Measurements from ENCODE around the gene MTX3.

Gene MTX3, protein sequence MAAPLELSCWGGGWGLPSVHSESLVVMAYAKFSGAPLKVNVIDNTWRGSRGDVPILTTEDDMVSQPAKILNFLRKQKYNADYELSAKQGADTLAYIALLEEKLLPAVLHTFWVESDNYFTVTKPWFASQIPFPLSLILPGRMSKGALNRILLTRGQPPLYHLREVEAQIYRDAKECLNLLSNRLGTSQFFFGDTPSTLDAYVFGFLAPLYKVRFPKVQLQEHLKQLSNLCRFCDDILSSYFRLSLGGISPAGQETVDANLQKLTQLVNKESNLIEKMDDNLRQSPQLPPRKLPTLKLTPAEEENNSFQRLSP

DNA sequence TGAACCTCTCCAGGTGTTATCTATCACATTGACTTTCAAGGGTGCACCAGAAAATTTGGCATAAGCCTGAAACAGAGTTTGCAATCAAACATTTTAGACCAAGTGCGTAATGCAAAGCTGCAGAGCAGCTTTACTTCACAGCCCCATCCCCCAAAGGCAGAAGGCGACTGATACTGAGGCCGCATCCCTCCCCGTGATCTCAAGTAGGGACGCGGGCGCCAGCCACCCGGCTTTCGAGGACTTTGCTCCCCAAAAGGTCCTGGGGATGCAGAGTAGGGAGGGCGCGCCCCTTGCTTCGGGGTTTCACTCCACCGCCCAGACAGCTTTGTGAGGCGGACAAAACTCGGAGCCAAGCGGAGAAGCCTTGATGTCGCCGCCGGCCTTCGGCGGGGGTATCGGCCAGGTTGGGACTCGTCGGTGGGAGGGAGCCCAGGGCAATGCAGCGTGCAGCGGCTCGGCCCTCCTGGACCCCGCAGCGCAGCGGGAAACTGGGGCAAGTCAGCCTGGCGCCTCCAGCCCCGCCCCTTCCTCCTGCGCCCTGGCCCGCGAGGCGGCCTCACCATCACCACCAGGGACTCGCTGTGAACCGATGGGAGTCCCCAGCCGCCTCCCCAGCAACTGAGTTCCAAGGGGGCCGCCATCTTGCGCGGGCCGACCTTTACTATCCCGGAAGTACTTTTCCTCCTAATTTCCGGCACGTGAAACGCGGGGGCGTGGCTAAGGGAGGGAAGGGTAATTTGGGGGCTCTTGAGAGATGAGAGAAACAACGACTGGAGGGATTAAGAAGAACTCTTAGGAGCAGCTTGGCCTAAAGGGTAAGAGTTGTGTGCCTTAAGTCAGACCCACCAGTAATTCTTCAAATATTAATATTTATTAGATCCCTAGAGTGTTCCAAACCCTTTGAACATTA is at the start of gene MTX3:
MTX3 (minus strand) TSS at position 665 of the 910 bp plus-strand sequence; CDS start at position 641, 24 bp downstream.
- Mint-ChIP-seq H3K36me3 (ENCODE audit: low read depth) (peaks cover 38% of the 10 kb centered on the region), H3K4me3 (peak within 1 kb of the TSS; percentile 94), H3K27me3 (ENCODE audit: low read depth, poor library complexity) (peaks cover 3% of the 10 kb centered on the region), H3K27ac (peak within 1 kb of the TSS; percentile 80), H3K4me1 (peaks cover 31% of the 10 kb centered on the region), H3K9me3 (no peaks in the 10 kb centered on the region)
- TF ChIP-seq, protein P1, sequence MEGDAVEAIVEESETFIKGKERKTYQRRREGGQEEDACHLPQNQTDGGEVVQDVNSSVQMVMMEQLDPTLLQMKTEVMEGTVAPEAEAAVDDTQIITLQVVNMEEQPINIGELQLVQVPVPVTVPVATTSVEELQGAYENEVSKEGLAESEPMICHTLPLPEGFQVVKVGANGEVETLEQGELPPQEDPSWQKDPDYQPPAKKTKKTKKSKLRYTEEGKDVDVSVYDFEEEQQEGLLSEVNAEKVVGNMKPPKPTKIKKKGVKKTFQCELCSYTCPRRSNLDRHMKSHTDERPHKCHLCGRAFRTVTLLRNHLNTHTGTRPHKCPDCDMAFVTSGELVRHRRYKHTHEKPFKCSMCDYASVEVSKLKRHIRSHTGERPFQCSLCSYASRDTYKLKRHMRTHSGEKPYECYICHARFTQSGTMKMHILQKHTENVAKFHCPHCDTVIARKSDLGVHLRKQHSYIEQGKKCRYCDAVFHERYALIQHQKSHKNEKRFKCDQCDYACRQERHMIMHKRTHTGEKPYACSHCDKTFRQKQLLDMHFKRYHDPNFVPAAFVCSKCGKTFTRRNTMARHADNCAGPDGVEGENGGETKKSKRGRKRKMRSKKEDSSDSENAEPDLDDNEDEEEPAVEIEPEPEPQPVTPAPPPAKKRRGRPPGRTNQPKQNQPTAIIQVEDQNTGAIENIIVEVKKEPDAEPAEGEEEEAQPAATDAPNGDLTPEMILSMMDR (IDR thresholded peaks at IDR 0.05), result no peak
- DNase-seq, result peak; percentile 87

DNA sequence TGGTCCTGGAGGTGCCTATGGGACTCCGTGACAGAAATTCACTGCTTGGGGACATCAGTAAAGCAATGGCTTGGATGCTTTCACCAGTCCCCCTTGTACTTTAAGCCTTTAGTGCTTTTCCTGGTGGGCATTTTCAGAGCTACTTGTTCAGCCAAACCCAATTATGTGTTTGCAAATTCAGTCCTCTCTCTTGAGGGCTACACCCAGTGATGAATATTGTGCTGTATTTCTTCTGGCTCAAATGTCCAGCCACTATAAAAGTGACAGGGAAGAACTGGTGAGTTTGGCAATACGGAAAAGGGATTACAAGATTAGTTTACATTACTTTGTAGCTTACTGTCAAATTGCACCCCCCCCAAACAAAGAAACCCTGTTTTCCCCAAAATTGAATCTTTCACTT is 48.6 kb upstream of the MTX3 start:
- no peaks in the 10 kb centered on the region for H3K36me3 Mint-ChIP-seq (ENCODE audit: low read depth)
- TF ChIP-seq, protein P1 (IDR thresholded peaks at IDR 0.05), result no peak
- no peak overlapping the region for H3K4me3 Mint-ChIP-seq
- no peaks in the 10 kb centered on the region for H3K9me3 Mint-ChIP-seq
- peaks cover 29% of the 10 kb centered on the region for H3K27me3 Mint-ChIP-seq (ENCODE audit: low read depth, poor library complexity)
- H3K27ac Mint-ChIP-seq, result no peak overlapping the region
- H3K4me1 Mint-ChIP-seq, result peaks cover 36% of the 10 kb centered on the region
- no peak for DNase-seq

DNA sequence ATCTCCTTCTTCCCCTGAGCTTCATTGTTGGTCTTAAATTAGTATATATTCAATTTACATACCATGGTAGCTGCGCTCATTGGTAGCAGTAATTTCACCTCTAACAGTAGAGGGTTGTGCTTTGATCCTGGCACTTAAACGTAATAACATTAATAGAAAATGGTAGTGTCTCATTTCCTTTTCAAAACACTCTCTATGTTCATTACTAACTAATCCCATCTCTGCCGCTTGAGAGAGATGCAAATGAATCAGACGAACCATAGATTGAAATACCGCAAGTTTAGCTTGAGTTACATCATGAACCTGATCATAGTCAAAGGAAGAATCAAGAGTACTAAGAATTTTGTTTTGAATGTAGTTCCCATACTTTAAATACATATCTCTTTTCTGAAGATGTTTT is 46.3 kb upstream of the MTX3 start:
- Mint-ChIP-seq H3K4me3 (no peak overlapping the region), H3K4me1 (peaks cover 36% of the 10 kb centered on the region), H3K27ac (no peak overlapping the region), H3K36me3 (ENCODE audit: low read depth) (no peaks in the 10 kb centered on the region), H3K27me3 (ENCODE audit: low read depth, poor library complexity) (peaks cover 48% of the 10 kb centered on the region), H3K9me3 (no peaks in the 10 kb centered on the region)
- no peak for DNase-seq
- TF ChIP-seq, protein P1 (IDR thresholded peaks at IDR 0.05), result no peak

DNA sequence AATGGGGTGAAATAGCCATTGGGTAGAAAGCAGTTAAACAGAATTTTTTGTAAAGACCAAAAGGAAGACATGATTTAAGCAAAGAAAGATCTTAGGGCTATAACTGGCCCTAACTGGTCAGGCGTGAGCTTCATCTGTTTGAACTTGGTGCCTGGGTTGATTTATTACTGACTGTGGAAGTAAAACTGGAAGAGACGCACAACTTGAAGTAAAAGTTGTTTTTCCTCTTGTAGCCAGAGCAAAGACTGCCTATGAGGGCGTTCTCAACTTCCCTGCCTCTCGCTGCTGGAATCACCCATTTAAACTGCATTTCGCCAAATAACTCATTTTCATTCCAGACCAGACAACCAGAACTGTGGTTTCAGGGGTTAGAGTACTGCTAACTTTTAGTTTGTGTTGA is 45.6 kb upstream of the MTX3 start:
- H3K4me3 Mint-ChIP-seq, result peak overlapping the region; percentile 78
- peaks cover 28% of the 10 kb centered on the region for H3K4me1 Mint-ChIP-seq
- peak overlapping the region; percentile 47 for H3K27ac Mint-ChIP-seq

DNA sequence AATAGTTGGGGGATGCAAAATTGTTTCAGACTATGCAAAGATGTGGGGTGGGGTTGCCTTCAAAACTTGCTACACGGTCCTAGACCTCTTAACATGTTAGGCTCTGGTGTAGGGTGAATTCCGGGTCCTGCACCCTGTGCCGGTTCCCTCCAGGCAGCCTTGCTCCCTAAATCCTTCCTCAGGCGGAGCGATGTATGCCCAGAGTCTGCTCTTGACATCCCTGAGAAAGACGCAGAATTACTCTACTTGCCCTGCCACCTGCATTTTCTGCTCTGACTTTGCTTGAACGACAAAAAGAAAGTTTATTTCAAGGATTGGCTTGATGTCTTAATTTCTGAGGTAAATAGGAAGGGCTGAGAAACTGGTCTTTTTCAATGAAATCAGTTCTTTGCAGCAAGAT is 44.8 kb upstream of the MTX3 start:
- H3K27ac Mint-ChIP-seq, result no peak overlapping the region
- peaks cover 53% of the 10 kb centered on the region for H3K27me3 Mint-ChIP-seq (ENCODE audit: low read depth, poor library complexity)
- TF ChIP-seq, protein P1 (IDR thresholded peaks at IDR 0.05), result no peak
- peaks cover 26% of the 10 kb centered on the region for H3K4me1 Mint-ChIP-seq
- no peaks in the 10 kb centered on the region for H3K9me3 Mint-ChIP-seq
- H3K4me3 Mint-ChIP-seq, result peak overlapping the region; percentile 78
- H3K36me3 Mint-ChIP-seq (ENCODE audit: low read depth), result no peaks in the 10 kb centered on the region
- DNase-seq, result no peak

More for the DNA sequence above, 45.6 kb upstream of the MTX3 start:
- Mint-ChIP-seq H3K36me3 (ENCODE audit: low read depth) (no peaks in the 10 kb centered on the region), H3K27me3 (ENCODE audit: low read depth, poor library complexity) (peaks cover 51% of the 10 kb centered on the region), H3K9me3 (no peaks in the 10 kb centered on the region)
- TF ChIP-seq, protein P1 (IDR thresholded peaks at IDR 0.05), result no peak
- no peak for DNase-seq
